ENCODE results near the gene SLC16A10.

DNA sequence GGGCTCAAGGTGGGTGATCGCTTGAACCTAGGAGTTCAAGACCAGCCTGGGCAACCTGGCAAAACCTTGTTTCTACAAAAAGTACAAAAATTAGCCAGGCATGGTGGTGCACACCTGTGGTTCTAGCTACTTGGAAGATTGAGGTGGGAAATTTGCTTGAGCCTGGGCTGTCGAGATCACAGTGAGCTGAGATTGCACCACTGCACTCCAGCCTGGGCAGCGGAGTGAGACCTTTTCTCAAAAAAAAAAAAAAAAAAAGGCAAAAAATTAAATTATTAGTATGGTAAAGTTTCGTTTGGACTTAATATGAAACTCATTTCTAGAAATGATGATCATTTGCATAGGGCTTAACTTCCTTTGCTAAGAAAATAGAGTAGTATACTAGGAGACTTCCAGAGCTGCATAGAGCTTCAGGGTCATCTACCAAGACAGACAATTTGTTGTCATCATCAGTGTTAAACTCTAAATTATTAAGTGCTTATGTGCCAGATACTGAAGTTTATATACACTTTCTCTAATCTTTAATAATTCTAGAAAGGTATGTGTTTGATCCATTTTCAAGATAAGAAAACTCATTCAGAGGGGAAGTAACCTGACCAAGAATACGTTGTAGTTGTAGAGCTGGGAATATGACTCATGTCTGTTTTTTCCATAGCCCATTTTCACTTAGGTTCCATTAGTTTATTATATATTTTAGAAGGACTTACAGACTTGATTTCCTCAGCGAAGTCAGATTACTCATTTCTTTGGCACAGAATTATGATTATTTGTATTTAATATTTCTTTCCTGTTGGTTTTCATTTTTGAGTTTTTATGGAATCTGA is 84.5 kb downstream of the SLC16A10 start:
- TF ChIP-seq, protein P1, sequence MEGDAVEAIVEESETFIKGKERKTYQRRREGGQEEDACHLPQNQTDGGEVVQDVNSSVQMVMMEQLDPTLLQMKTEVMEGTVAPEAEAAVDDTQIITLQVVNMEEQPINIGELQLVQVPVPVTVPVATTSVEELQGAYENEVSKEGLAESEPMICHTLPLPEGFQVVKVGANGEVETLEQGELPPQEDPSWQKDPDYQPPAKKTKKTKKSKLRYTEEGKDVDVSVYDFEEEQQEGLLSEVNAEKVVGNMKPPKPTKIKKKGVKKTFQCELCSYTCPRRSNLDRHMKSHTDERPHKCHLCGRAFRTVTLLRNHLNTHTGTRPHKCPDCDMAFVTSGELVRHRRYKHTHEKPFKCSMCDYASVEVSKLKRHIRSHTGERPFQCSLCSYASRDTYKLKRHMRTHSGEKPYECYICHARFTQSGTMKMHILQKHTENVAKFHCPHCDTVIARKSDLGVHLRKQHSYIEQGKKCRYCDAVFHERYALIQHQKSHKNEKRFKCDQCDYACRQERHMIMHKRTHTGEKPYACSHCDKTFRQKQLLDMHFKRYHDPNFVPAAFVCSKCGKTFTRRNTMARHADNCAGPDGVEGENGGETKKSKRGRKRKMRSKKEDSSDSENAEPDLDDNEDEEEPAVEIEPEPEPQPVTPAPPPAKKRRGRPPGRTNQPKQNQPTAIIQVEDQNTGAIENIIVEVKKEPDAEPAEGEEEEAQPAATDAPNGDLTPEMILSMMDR (conservative IDR thresholded peaks at IDR 0.05; ENCODE audit: low read depth in 2 of 2) = no peak
- no peak for TF ChIP-seq EZH2 (IDR thresholded peaks at IDR 0.05; ENCODE audit: low read depth, unreplicated experiment)
- TF ChIP-seq EZH2phosphoT487 (IDR thresholded peaks at IDR 0.05; ENCODE audit: unreplicated experiment) = no peak
- TF ChIP-seq POLR2AphosphoS5 (IDR thresholded peaks at IDR 0.05; ENCODE audit: low read depth) = no peak
- TF ChIP-seq, protein P2, sequence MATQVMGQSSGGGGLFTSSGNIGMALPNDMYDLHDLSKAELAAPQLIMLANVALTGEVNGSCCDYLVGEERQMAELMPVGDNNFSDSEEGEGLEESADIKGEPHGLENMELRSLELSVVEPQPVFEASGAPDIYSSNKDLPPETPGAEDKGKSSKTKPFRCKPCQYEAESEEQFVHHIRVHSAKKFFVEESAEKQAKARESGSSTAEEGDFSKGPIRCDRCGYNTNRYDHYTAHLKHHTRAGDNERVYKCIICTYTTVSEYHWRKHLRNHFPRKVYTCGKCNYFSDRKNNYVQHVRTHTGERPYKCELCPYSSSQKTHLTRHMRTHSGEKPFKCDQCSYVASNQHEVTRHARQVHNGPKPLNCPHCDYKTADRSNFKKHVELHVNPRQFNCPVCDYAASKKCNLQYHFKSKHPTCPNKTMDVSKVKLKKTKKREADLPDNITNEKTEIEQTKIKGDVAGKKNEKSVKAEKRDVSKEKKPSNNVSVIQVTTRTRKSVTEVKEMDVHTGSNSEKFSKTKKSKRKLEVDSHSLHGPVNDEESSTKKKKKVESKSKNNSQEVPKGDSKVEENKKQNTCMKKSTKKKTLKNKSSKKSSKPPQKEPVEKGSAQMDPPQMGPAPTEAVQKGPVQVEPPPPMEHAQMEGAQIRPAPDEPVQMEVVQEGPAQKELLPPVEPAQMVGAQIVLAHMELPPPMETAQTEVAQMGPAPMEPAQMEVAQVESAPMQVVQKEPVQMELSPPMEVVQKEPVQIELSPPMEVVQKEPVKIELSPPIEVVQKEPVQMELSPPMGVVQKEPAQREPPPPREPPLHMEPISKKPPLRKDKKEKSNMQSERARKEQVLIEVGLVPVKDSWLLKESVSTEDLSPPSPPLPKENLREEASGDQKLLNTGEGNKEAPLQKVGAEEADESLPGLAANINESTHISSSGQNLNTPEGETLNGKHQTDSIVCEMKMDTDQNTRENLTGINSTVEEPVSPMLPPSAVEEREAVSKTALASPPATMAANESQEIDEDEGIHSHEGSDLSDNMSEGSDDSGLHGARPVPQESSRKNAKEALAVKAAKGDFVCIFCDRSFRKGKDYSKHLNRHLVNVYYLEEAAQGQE (IDR thresholded peaks at IDR 0.05; ENCODE audit: unreplicated experiment) = no peak
- TF ChIP-seq CREB1 (CRISPR knock-in tag; IDR thresholded peaks at IDR 0.05; ENCODE audit: low read depth) = no peak
- no peak for TF ChIP-seq STAT1 (IDR thresholded peaks at IDR 0.05; ENCODE audit: unreplicated experiment)
- no peak for TF ChIP-seq NANOG (IDR thresholded peaks at IDR 0.05; ENCODE audit: borderline replicate concordance)
- no peak for TF ChIP-seq JUNB (IDR thresholded peaks at IDR 0.05; ENCODE audit: unreplicated experiment)
- TF ChIP-seq, protein P3, sequence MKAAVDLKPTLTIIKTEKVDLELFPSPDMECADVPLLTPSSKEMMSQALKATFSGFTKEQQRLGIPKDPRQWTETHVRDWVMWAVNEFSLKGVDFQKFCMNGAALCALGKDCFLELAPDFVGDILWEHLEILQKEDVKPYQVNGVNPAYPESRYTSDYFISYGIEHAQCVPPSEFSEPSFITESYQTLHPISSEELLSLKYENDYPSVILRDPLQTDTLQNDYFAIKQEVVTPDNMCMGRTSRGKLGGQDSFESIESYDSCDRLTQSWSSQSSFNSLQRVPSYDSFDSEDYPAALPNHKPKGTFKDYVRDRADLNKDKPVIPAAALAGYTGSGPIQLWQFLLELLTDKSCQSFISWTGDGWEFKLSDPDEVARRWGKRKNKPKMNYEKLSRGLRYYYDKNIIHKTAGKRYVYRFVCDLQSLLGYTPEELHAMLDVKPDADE (IDR thresholded peaks at IDR 0.05) = no peak
- TF ChIP-seq, protein P4, sequence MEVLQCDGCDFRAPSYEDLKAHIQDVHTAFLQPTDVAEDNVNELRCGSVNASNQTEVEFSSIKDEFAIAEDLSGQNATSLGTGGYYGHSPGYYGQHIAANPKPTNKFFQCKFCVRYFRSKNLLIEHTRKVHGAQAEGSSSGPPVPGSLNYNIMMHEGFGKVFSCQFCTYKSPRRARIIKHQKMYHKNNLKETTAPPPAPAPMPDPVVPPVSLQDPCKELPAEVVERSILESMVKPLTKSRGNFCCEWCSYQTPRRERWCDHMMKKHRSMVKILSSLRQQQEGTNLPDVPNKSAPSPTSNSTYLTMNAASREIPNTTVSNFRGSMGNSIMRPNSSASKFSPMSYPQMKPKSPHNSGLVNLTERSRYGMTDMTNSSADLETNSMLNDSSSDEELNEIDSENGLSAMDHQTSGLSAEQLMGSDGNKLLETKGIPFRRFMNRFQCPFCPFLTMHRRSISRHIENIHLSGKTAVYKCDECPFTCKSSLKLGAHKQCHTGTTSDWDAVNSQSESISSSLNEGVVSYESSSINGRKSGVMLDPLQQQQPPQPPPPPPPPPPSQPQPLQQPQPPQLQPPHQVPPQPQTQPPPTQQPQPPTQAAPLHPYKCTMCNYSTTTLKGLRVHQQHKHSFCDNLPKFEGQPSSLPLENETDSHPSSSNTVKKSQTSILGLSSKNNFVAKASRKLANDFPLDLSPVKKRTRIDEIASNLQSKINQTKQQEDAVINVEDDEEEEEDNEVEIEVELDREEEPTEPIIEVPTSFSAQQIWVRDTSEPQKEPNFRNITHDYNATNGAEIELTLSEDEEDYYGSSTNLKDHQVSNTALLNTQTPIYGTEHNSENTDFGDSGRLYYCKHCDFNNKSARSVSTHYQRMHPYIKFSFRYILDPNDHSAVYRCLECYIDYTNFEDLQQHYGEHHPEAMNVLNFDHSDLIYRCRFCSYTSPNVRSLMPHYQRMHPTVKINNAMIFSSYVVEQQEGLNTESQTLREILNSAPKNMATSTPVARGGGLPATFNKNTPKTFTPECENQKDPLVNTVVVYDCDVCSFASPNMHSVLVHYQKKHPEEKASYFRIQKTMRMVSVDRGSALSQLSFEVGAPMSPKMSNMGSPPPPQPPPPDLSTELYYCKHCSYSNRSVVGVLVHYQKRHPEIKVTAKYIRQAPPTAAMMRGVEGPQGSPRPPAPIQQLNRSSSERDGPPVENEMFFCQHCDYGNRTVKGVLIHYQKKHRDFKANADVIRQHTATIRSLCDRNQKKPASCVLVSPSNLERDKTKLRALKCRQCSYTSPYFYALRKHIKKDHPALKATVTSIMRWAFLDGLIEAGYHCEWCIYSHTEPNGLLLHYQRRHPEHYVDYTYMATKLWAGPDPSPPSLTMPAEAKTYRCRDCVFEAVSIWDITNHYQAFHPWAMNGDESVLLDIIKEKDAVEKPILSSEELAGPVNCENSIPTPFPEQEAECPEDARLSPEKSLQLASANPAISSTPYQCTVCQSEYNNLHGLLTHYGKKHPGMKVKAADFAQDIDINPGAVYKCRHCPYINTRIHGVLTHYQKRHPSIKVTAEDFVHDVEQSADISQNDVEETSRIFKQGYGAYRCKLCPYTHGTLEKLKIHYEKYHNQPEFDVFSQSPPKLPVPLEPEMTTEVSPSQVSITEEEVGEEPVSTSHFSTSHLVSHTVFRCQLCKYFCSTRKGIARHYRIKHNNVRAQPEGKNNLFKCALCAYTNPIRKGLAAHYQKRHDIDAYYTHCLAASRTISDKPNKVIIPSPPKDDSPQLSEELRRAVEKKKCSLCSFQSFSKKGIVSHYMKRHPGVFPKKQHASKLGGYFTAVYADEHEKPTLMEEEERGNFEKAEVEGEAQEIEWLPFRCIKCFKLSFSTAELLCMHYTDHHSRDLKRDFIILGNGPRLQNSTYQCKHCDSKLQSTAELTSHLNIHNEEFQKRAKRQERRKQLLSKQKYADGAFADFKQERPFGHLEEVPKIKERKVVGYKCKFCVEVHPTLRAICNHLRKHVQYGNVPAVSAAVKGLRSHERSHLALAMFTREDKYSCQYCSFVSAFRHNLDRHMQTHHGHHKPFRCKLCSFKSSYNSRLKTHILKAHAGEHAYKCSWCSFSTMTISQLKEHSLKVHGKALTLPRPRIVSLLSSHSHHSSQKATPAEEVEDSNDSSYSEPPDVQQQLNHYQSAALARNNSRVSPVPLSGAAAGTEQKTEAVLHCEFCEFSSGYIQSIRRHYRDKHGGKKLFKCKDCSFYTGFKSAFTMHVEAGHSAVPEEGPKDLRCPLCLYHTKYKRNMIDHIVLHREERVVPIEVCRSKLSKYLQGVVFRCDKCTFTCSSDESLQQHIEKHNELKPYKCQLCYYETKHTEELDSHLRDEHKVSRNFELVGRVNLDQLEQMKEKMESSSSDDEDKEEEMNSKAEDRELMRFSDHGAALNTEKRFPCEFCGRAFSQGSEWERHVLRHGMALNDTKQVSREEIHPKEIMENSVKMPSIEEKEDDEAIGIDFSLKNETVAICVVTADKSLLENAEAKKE (CRISPR knock-in tag; IDR thresholded peaks at IDR 0.05) = no peak
- no peak for TF ChIP-seq ZNF114 (CRISPR knock-in tag; IDR thresholded peaks at IDR 0.05)

All from GM23338 (cell line).